HepG2 (cell line): ENCODE data around the gene KCTD18. TPM values are rescaled to one million over a fixed set of nuclear protein-coding genes. Genes with fewer than 3 reads are reported as not detected.

Experiments used
- CBFB ChIP-seq: sonication (generic); formaldehyde crosslinking; IDR thresholded peaks from 2 replicates; pipeline ENCODE4 v1.4.0; 2020; ENCODE audit warnings: missing genetic modification reagents
- ESRRA ChIP-seq: sonication (generic); formaldehyde crosslinking; IDR thresholded peaks from 2 replicates; pipeline ENCODE4 v1.5.1; 2020; ENCODE audit warnings: mild to moderate bottlenecking, low read depth, missing genetic modification reagents
- HMG20B ChIP-seq: conservative IDR thresholded peaks from 2 replicates; pipeline ENCODE4 v1.6.1; 2016; ENCODE audit warnings: missing genetic modification reagents, missing compliant biosample characterization
- IRX3 ChIP-seq: sonication (generic); formaldehyde crosslinking; IDR thresholded peaks from 2 replicates; pipeline ENCODE4 v1.8.1; 2023; ENCODE audit warnings: mild to moderate bottlenecking, low read depth, missing genetic modification reagents, borderline replicate concordance
- KDM5A ChIP-seq: fragments of 200-600 bp; sonication (generic); IDR thresholded peaks from 2 replicates; pipeline ENCODE4 v1.7.0; 2018; ENCODE audit warnings: antibody characterized with exemption, mild to moderate bottlenecking, low read length, borderline replicate concordance
- KLF12 ChIP-seq: sonication (generic); formaldehyde crosslinking; IDR thresholded peaks from 2 replicates; pipeline ENCODE4 v1.4.0; 2020; ENCODE audit warnings: missing genetic modification reagents, borderline replicate concordance
- PAWR ChIP-seq: sonication (generic); formaldehyde crosslinking; IDR thresholded peaks from 2 replicates; pipeline ENCODE4 v1.4.0; 2020; ENCODE audit warnings: missing genetic modification reagents, mild to moderate bottlenecking, borderline replicate concordance
- POLR2A ChIP-seq, 2 experiments: IDR thresholded peaks; 2 replicates each; pipeline ENCODE4 v1.6.1; 2011; ENCODE audit warnings: low read depth in 2 of 2, low read length in 2 of 2, mild to moderate bottlenecking in 1 of 2, moderate library complexity in 1 of 2; ENCODE audit not compliant: insufficient read depth in 1 of 2
- PTBP1 ChIP-seq: fragments of 200-400 bp; formaldehyde crosslinking; IDR thresholded peaks from 2 replicates; pipeline ENCODE4 v1.6.1; 2018; ENCODE audit warnings: low read length, low read depth; ENCODE audit not compliant: poor library complexity, severe bottlenecking
- RBFOX2 ChIP-seq: fragments of 200-400 bp; formaldehyde crosslinking; IDR thresholded peaks from 2 replicates; pipeline ENCODE4 v1.6.1; 2017; ENCODE audit warnings: low read depth, mild to moderate bottlenecking, low read length
- RELA ChIP-seq: sonication (generic); formaldehyde crosslinking; IDR thresholded peaks from 2 replicates; pipeline ENCODE4 v1.4.0; 2020; ENCODE audit warnings: missing genetic modification reagents
- RNF2 ChIP-seq: fragments of 450-650 bp; conservative IDR thresholded peaks from 2 replicates; pipeline ENCODE4 v1.6.1; 2016; ENCODE audit warnings: low read depth
- SIN3B ChIP-seq: fragments of 150-350 bp; IDR thresholded peaks from 2 replicates; pipeline ENCODE4 v1.6.1; 2014; ENCODE audit warnings: low read length
- SOX5 ChIP-seq: IDR thresholded peaks from 2 replicates; pipeline ENCODE4 v1.6.1; 2016; ENCODE audit warnings: borderline replicate concordance
- SP2 ChIP-seq: sonication (generic); formaldehyde crosslinking; IDR thresholded peaks from 2 replicates; pipeline ENCODE4 v1.5.1; 2020; ENCODE audit warnings: mild to moderate bottlenecking, missing genetic modification reagents
- ZNF24 ChIP-seq: fragments of 450-650 bp; IDR thresholded peaks from 2 replicates; pipeline ENCODE4 v1.6.1; 2017; ENCODE audit warnings: antibody characterized with exemption, mild to moderate bottlenecking
- ZNF263 ChIP-seq: sonication (generic); formaldehyde crosslinking; IDR thresholded peaks from 2 replicates; pipeline ENCODE4 v1.4.0; 2020; ENCODE audit warnings: missing genetic modification reagents
- ZNF274 ChIP-seq: sonication (generic); formaldehyde crosslinking; IDR thresholded peaks from 2 replicates; pipeline ENCODE4 v1.5.1; 2020; ENCODE audit warnings: mild to moderate bottlenecking, missing genetic modification reagents
- ZNF572 ChIP-seq: sonication (generic); formaldehyde crosslinking; IDR thresholded peaks from 2 replicates; pipeline ENCODE4 v1.5.1; 2020; ENCODE audit warnings: mild to moderate bottlenecking, missing genetic modification reagents
- ZNF816 ChIP-seq: sonication (generic); formaldehyde crosslinking; IDR thresholded peaks from 2 replicates; pipeline ENCODE4 v1.8.0; 2022; ENCODE audit warnings: missing genetic modification reagents, mild to moderate bottlenecking, borderline replicate concordance
- ZSCAN30 ChIP-seq: sonication (generic); formaldehyde crosslinking; IDR thresholded peaks from 2 replicates; pipeline ENCODE4 v1.5.0; 2020; ENCODE audit warnings: mild to moderate bottlenecking, missing genetic modification reagents
- ZSCAN9 ChIP-seq: IDR thresholded peaks from 2 replicates; pipeline ENCODE4 v1.6.1; 2016; ENCODE audit warnings: borderline replicate concordance
- polyA plus RNA-seq, 8 experiments: library from polyadenylated mRNA; depleted of rRNA in 3 of 8; stranded (reverse) in 7 of 8; unstranded in 1 of 8; fragments of >200 nt; fragmentation: Illumina TruSeq in 4 of 8; extraction: Trizol in 4 of 8; gene quantifications; 2 replicates each; pipeline versions ENCODE4 v1.2.1 to v1.2.3, GENCODE V29; 2011 to 2016; ENCODE audit warnings: low read depth in 4 of 8, missing spikeins in 1 of 8, mixed read lengths in 1 of 8; ENCODE audit not compliant: insufficient read depth in 1 of 8
- total RNA-seq, 5 experiments: library from RNA; depleted of rRNA; stranded (reverse); fragments of >200 nt; fragmentation: Illumina TruSeq; extraction: Trizol; gene quantifications; 2 replicates each; pipeline ENCODE4 v1.2.3, GENCODE V29; 2016; ENCODE audit warnings: low read depth in 1 of 5
- TF ChIP-seq, protein P1 (sequence below): sonication (generic); formaldehyde crosslinking; IDR thresholded peaks from 2 replicates; pipeline ENCODE4 v1.4.0; 2020; ENCODE audit warnings: missing genetic modification reagents
- TF ChIP-seq, protein P2 (sequence below): sonication (generic); formaldehyde crosslinking; IDR thresholded peaks from 2 replicates; pipeline ENCODE4 v1.4.0; 2020; ENCODE audit warnings: missing genetic modification reagents

The KCTD18 gene
- total and polyA plus RNA-seq, 2 of the 13 experiments (the other 11 are each of a cell fraction or from before 2014, with no cell fraction given) = 2.2 to 7.1 TPM

DNA sequence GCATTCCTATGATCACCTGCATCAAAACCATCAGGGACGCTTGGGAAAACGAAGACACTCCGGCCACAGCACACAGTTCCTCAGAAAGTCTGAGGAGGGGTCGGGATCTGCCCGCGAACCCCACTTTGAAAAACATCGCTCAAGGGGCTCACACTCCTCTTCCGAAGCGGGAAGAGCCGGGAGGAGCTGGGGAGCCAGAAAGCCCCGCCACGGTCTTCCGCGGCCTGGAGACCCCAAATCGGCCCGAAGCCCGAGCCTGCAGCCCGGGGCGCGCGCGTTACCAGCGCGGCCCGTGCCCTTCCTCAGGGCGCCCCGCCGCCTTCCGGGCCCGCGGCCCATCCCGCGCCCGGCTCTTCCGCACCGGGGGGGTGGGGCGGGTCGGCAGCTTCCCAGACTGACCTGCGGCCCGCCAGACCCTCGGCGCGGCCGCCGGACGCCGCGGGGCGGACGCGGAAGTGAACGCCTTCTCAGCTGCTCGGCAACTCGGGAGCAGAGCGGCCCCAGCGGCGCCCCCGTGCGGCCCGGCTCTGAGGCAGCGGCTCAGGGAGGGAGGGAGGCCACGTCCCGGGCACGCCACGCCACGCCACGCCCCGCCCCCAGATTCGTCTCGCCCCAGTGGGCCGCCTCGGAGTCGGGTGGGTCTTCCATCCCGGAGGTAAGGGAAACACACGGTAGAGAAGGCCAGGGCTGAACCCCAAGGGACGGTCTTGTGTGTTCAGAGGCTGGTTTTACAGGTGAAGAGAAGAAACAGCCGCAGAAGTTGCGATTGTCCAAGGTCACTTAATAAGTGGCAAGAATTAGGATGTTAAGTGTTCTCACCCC lies at the start of gene KCTD18 (continued):
- TF ChIP-seq, protein P1, sequence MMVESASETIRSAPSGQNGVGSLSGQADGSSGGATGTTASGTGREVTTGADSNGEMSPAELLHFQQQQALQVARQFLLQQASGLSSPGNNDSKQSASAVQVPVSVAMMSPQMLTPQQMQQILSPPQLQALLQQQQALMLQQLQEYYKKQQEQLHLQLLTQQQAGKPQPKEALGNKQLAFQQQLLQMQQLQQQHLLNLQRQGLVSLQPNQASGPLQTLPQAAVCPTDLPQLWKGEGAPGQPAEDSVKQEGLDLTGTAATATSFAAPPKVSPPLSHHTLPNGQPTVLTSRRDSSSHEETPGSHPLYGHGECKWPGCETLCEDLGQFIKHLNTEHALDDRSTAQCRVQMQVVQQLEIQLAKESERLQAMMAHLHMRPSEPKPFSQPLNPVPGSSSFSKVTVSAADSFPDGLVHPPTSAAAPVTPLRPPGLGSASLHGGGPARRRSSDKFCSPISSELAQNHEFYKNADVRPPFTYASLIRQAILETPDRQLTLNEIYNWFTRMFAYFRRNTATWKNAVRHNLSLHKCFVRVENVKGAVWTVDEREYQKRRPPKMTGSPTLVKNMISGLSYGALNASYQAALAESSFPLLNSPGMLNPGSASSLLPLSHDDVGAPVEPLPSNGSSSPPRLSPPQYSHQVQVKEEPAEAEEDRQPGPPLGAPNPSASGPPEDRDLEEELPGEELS = peak; percentile 40; the same call in 1 of the 2 replicates
- peak; percentile 83; the same call in 1 of the 2 replicates for TF ChIP-seq ZNF572 (CRISPR knock-in tag)
- TF ChIP-seq SIN3B = peak; percentile 44; the same call in 1 of the 2 replicates
- 0 out of 2 replicates have a peak, but pooled peaks have one; percentile 9 for TF ChIP-seq ZNF263 (CRISPR knock-in tag)
- peak; percentile 93 for TF ChIP-seq CBFB (CRISPR knock-in tag)
- TF ChIP-seq ZNF816 (CRISPR knock-in tag) = peak; percentile 92; the same call in 1 of the 2 replicates
- TF ChIP-seq KDM5A = peak; percentile 55; the same call in 1 of the 2 replicates
- TF ChIP-seq HMG20B (CRISPR knock-in tag) = no peak; the same call in 1 of the 2 replicates
- peak; percentile 56; the same call in 1 of the 2 replicates for TF ChIP-seq SP2
- TF ChIP-seq ZSCAN9 = peak; percentile 85; the same call in 1 of the 2 replicates
- TF ChIP-seq PAWR (CRISPR knock-in tag) = 0 out of 2 replicates have a peak, but pooled peaks have one; percentile 27
- peak; percentile 67 for TF ChIP-seq SOX5 (CRISPR knock-in tag)
- peak; percentile 70 for TF ChIP-seq ZNF274 (CRISPR knock-in tag)
- peak; percentile 39 for TF ChIP-seq ZNF24
- TF ChIP-seq IRX3 (CRISPR knock-in tag) = peak; percentile 17; the same call in 1 of the 2 replicates
- peak; percentile 77 to 81 for TF ChIP-seq POLR2A (IDR thresholded peaks at IDR 0.05; ENCODE audit: insufficient read depth in 1 of 2, low read depth in 2 of 2, low read length in 2 of 2)
- TF ChIP-seq RNF2 = 0 out of 2 replicates have a peak, but pooled peaks have one; percentile 45
- TF ChIP-seq RBFOX2 = peak; percentile 93
- peak; percentile 50; the same call in 1 of the 2 replicates for TF ChIP-seq KLF12 (CRISPR knock-in tag)
- TF ChIP-seq ESRRA = peak; percentile 47; the same call in 1 of the 2 replicates
- TF ChIP-seq PTBP1 = peak; percentile 45
- TF ChIP-seq RELA (CRISPR knock-in tag) = peak; percentile 60; the same call in 1 of the 2 replicates
- peak; percentile 84; the same call in 1 of the 2 replicates for TF ChIP-seq ZSCAN30
- TF ChIP-seq, protein P2, sequence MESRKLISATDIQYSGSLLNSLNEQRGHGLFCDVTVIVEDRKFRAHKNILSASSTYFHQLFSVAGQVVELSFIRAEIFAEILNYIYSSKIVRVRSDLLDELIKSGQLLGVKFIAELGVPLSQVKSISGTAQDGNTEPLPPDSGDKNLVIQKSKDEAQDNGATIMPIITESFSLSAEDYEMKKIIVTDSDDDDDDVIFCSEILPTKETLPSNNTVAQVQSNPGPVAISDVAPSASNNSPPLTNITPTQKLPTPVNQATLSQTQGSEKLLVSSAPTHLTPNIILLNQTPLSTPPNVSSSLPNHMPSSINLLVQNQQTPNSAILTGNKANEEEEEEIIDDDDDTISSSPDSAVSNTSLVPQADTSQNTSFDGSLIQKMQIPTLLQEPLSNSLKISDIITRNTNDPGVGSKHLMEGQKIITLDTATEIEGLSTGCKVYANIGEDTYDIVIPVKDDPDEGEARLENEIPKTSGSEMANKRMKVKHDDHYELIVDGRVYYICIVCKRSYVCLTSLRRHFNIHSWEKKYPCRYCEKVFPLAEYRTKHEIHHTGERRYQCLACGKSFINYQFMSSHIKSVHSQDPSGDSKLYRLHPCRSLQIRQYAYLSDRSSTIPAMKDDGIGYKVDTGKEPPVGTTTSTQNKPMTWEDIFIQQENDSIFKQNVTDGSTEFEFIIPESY (CRISPR knock-in tag) = peak; percentile 32; the same call in 1 of the 2 replicates
